Duodenal mucosa (tissue), 2 donors: ENCODE results near the gene CLDN8.

ENCODE experiments used
- H3K27ac ChIP-seq: one replicate; pipeline ENCODE4 v1.7.0; 2013; ENCODE audit warnings: low read depth, low read length
- H3K27me3 ChIP-seq, 2 donors: one replicate each; pipeline ENCODE4 v1.7.0; 2013; ENCODE audit warnings: low read length in 2 of 2, control low read depth in 1 of 2; ENCODE audit not compliant: insufficient read depth in 2 of 2, control insufficient read depth in 1 of 2
- H3K36me3 ChIP-seq, 2 donors: one replicate each; pipeline ENCODE4 v1.7.0; 2013; ENCODE audit warnings: low read length in 2 of 2, control low read depth in 1 of 2; ENCODE audit not compliant: insufficient read depth in 2 of 2, control insufficient read depth in 1 of 2
- H3K4me1 ChIP-seq, 2 donors: one replicate each; pipeline ENCODE4 v1.7.0; 2013; ENCODE audit warnings: low read length in 2 of 2, control low read depth in 1 of 2; ENCODE audit not compliant: insufficient read depth in 2 of 2, control insufficient read depth in 1 of 2
- H3K4me3 ChIP-seq, 2 donors: one replicate each; pipeline ENCODE4 v1.7.0; 2013; ENCODE audit warnings: low read length in 2 of 2, low read depth in 1 of 2
- H3K9ac ChIP-seq, 2 donors: one replicate each; pipeline ENCODE4 v1.7.0; 2013; ENCODE audit warnings: low read length in 2 of 2, low read depth in 1 of 2
- H3K9me3 ChIP-seq, 2 donors: one replicate each; pipeline ENCODE4 v1.7.0; 2013; ENCODE audit warnings: low read length in 2 of 2, control low read depth in 1 of 2; ENCODE audit not compliant: control insufficient read depth in 1 of 2

The CLDN8 gene

GRCh38 chr21:30238168-30238567, 22.3 kb upstream of the CLDN8 start:
- H3K27ac ChIP-seq: no peak overlapping the region
- no peak overlapping the region for H3K4me3 ChIP-seq
- H3K9me3 ChIP-seq: no peaks in the 10 kb centered on the region
- H3K36me3 ChIP-seq: no peaks in the 10 kb centered on the region
- H3K4me1 ChIP-seq: peaks cover 0 to 6% of the 10 kb centered on the region in 2 donors
- H3K9ac ChIP-seq: no peak overlapping the region
- no peaks in the 10 kb centered on the region for H3K27me3 ChIP-seq

DNA sequence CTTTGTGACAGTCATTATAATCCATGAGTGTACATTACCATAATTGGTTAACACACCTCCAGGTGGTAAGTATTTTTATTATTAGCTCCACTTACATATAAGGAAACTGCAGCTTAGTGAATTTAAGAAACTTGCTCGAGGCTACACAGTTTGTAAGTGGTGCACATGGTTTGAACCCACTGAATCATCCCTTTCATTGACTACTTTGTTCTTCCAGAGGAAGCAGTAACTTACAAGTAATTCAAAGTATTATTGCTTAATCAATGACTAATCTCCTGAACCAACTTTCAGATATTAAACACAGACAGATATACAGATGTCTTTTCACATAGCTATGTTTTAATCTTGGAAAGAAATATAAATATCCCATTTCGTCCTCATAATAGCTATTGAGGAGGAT, 18.7 kb upstream of the CLDN8 start:
- H3K27ac ChIP-seq: no peak overlapping the region

GRCh38 chr21:30234050-30234449, 18.2 kb upstream of the CLDN8 start:
- Histone ChIP-seq H3K4me1 (peaks cover 0 to 6% of the 10 kb centered on the region in 2 donors), H3K4me3 (no peak overlapping the region), H3K27ac (no peak overlapping the region), H3K36me3 (no peaks in the 10 kb centered on the region), H3K9ac (no peak overlapping the region), H3K9me3 (no peaks in the 10 kb centered on the region), H3K27me3 (no peaks in the 10 kb centered on the region)

More for the DNA sequence above, 18.7 kb upstream of the CLDN8 start:
- H3K36me3 ChIP-seq: no peaks in the 10 kb centered on the region
- no peak overlapping the region for H3K9ac ChIP-seq
- no peaks in the 10 kb centered on the region for H3K27me3 ChIP-seq
- H3K9me3 ChIP-seq: no peaks in the 10 kb centered on the region
- peaks cover 0 to 6% of the 10 kb centered on the region in 2 donors for H3K4me1 ChIP-seq
- H3K4me3 ChIP-seq: no peak overlapping the region

- no peak overlapping the region for H3K4me3 ChIP-seq
- no peaks in the 10 kb centered on the region for H3K27me3 ChIP-seq
- peaks cover 0 to 6% of the 10 kb centered on the region in 2 donors for H3K4me1 ChIP-seq
- H3K27ac ChIP-seq: no peak overlapping the region
- no peaks in the 10 kb centered on the region for H3K9me3 ChIP-seq
- H3K36me3 ChIP-seq: no peaks in the 10 kb centered on the region
- no peak overlapping the region for H3K9ac ChIP-seq
Measured at GRCh38 chr21:30233228-30234020, 17.5 kb upstream of the CLDN8 start.

DNA sequence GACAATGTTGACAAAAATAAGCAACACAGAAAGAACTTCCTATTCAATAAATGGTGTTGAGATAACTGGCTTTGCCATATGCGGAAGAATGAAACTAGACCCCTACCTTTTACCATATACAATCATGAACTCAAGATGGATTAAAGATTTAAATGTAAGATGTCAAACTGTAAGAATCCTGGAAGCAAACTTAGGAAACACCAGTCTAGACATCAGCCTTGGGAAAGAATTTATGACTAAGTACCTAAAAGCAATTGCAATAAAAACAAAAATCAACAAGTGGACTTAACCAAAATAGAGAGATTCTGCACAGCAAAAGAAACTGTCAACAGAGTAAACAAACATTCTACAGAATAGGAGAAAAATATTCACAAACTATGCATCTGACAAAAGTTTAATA, 16.1 kb upstream of the CLDN8 start:
- H3K9ac ChIP-seq: no peak overlapping the region
- no peak overlapping the region for H3K4me3 ChIP-seq
- peaks cover 0 to 9% of the 10 kb centered on the region in 2 donors for H3K4me1 ChIP-seq
- H3K36me3 ChIP-seq: no peaks in the 10 kb centered on the region
- no peaks in the 10 kb centered on the region for H3K9me3 ChIP-seq
- H3K27me3 ChIP-seq: no peaks in the 10 kb centered on the region
- no peak overlapping the region for H3K27ac ChIP-seq

DNA sequence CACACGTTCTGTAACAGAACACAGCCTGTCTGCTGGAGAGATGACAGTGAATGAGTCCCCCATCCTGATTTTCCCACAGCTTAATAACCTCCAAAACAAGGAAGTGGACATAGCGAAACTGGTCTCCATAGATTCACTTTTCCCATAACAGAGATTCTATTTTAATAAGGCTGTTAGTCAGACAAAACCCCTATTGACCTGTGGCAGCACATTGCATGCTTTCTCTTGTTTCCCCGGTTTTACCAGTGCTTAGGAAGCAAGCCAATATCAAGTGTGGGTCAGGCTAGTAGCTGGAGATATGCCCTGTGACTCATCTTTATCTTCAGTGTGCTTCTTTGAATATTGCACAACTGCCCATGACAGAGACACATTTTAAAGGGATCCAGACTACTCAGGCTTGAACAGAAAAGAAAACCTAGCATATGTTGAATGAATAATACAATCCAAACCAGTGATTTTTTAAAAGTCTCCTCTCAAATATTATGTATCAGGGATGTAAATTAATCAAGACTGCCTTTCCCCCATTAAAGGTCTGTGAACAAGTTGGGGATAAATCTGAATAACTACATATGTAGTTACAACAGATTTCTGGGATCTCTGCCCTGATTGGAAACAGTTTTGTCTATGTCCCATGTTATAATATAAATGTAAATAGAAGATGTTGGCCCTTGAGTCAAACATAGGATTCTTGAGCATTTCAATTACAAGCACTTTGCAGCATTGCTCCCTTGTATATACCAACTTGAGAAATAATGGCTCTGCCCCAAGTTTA, 11.9 kb upstream of the CLDN8 start:
- no peak overlapping the region for H3K27ac ChIP-seq
- no peak overlapping the region for H3K4me3 ChIP-seq
- H3K9me3 ChIP-seq: no peaks in the 10 kb centered on the region
- no peak overlapping the region for H3K9ac ChIP-seq
- H3K27me3 ChIP-seq: no peaks in the 10 kb centered on the region
- H3K4me1 ChIP-seq: peaks cover 0 to 8% of the 10 kb centered on the region in 2 donors
- H3K36me3 ChIP-seq: no peaks in the 10 kb centered on the region

- no peaks in the 10 kb centered on the region for H3K27me3 ChIP-seq
- H3K4me1 ChIP-seq: peaks cover 0 to 8% of the 10 kb centered on the region in 2 donors
- H3K9ac ChIP-seq: no peak overlapping the region
- H3K27ac ChIP-seq: no peak overlapping the region
- H3K4me3 ChIP-seq: no peak overlapping the region
- no peaks in the 10 kb centered on the region for H3K36me3 ChIP-seq
- no peaks in the 10 kb centered on the region for H3K9me3 ChIP-seq
Measured at GRCh38 chr21:30227128-30227527, 11.2 kb upstream of the CLDN8 start.

GRCh38 chr21:30223596-30223995, 7.7 kb upstream of the CLDN8 start:
- no peak overlapping the region for H3K4me3 ChIP-seq
- H3K9me3 ChIP-seq: no peaks in the 10 kb centered on the region
- H3K27ac ChIP-seq: no peak overlapping the region
- H3K9ac ChIP-seq: no peak overlapping the region
- H3K4me1 ChIP-seq: peaks cover 0 to 8% of the 10 kb centered on the region in 2 donors
- no peaks in the 10 kb centered on the region for H3K36me3 ChIP-seq
- H3K27me3 ChIP-seq: no peaks in the 10 kb centered on the region

- Histone ChIP-seq H3K27ac (no peak overlapping the region), H3K4me3 (no peak overlapping the region), H3K9me3 (no peaks in the 10 kb centered on the region)
Measured at GRCh38 chr21:30222724-30223123, 6.8 kb upstream of the CLDN8 start.

DNA sequence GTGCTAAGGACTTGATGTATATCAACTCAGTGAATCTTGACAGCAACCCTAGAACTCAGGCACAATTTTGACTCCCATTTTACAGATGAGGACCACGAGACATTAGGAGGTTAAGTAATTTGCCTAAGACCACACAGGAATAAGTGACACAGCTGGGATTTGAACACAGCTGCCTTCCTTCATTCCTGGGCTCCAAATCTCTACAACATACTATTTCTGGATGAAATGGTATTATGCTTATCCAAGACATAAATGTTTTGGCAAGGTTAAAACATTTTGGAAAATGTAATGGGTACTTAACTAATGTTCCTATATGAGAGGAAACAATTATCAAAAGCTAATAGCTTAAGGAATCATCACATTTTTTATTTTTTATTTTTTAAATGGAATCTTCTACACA, 4.8 kb downstream of the CLDN8 start:
- no peaks in the 10 kb centered on the region for H3K27me3 ChIP-seq
- H3K27ac ChIP-seq: no peak overlapping the region
- H3K4me1 ChIP-seq: no peaks in the 10 kb centered on the region
- no peaks in the 10 kb centered on the region for H3K36me3 ChIP-seq
- no peak overlapping the region for H3K4me3 ChIP-seq
- no peak overlapping the region for H3K9ac ChIP-seq
- no peaks in the 10 kb centered on the region for H3K9me3 ChIP-seq

More at GRCh38 chr21:30222724-30223123, 6.8 kb upstream of the CLDN8 start:
- H3K36me3 ChIP-seq: no peaks in the 10 kb centered on the region
- peaks cover 0 to 8% of the 10 kb centered on the region in 2 donors for H3K4me1 ChIP-seq
- H3K27me3 ChIP-seq: no peaks in the 10 kb centered on the region
- no peak overlapping the region for H3K9ac ChIP-seq
